ENCODE results near the gene COL5A1.

COL5A1 gene

DNA sequence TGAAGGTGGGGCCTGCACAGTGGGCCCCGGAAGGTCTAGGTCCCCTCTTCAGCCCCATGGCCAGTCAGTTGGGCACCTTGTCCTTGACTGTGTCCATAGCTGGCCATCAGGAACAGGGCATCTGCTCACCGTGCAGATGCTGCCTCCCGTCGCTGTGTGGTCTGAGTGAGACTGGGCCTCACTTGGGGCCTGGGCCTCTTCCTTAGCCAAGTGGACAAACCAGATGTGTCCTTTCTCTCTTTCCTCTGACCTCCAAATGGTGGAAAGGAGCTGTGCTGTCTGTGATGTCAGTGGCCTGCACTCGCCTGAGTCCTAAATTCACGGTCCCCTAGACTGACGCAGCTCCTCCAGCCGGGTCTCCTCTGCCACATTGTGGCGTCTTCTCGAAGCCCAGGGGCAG lies 114.5 kb downstream of the COL5A1 start:
- no peak for TF ChIP-seq RARB (CRISPR knock-in tag; IDR thresholded peaks at IDR 0.05)
- TF ChIP-seq CSDC2 (CRISPR knock-in tag; IDR thresholded peaks at IDR 0.05): no peak
- TF ChIP-seq, protein P1, sequence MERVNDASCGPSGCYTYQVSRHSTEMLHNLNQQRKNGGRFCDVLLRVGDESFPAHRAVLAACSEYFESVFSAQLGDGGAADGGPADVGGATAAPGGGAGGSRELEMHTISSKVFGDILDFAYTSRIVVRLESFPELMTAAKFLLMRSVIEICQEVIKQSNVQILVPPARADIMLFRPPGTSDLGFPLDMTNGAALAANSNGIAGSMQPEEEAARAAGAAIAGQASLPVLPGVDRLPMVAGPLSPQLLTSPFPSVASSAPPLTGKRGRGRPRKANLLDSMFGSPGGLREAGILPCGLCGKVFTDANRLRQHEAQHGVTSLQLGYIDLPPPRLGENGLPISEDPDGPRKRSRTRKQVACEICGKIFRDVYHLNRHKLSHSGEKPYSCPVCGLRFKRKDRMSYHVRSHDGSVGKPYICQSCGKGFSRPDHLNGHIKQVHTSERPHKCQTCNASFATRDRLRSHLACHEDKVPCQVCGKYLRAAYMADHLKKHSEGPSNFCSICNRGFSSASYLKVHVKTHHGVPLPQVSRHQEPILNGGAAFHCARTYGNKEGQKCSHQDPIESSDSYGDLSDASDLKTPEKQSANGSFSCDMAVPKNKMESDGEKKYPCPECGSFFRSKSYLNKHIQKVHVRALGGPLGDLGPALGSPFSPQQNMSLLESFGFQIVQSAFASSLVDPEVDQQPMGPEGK (CRISPR knock-in tag; IDR thresholded peaks at IDR 0.05; ENCODE audit: borderline replicate concordance): no peak
- TF ChIP-seq OSR1 (CRISPR knock-in tag; IDR thresholded peaks at IDR 0.05): no peak
- no peak for TF ChIP-seq ISL1 (CRISPR knock-in tag; IDR thresholded peaks at IDR 0.05)
- TF ChIP-seq TOX (CRISPR knock-in tag; IDR thresholded peaks at IDR 0.05; ENCODE audit: borderline replicate concordance): no peak
- no peak for TF ChIP-seq BACH2 (CRISPR knock-in tag; IDR thresholded peaks at IDR 0.05; ENCODE audit: borderline replicate concordance)
- TF ChIP-seq ARNTL (CRISPR knock-in tag; IDR thresholded peaks at IDR 0.05; ENCODE audit: borderline replicate concordance, low read depth): no peak
- TF ChIP-seq, protein P2, sequence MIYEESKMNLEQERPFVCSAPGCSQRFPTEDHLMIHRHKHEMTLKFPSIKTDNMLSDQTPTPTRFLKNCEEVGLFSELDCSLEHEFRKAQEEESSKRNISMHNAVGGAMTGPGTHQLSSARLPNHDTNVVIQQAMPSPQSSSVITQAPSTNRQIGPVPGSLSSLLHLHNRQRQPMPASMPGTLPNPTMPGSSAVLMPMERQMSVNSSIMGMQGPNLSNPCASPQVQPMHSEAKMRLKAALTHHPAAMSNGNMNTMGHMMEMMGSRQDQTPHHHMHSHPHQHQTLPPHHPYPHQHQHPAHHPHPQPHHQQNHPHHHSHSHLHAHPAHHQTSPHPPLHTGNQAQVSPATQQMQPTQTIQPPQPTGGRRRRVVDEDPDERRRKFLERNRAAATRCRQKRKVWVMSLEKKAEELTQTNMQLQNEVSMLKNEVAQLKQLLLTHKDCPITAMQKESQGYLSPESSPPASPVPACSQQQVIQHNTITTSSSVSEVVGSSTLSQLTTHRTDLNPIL (CRISPR knock-in tag; IDR thresholded peaks at IDR 0.05; ENCODE audit: low read depth): no peak
- no peak for TF ChIP-seq SNAI2 (CRISPR knock-in tag; IDR thresholded peaks at IDR 0.05)
- TF ChIP-seq ZNF70 (CRISPR knock-in tag; IDR thresholded peaks at IDR 0.05): no peak
- TF ChIP-seq, protein P3, sequence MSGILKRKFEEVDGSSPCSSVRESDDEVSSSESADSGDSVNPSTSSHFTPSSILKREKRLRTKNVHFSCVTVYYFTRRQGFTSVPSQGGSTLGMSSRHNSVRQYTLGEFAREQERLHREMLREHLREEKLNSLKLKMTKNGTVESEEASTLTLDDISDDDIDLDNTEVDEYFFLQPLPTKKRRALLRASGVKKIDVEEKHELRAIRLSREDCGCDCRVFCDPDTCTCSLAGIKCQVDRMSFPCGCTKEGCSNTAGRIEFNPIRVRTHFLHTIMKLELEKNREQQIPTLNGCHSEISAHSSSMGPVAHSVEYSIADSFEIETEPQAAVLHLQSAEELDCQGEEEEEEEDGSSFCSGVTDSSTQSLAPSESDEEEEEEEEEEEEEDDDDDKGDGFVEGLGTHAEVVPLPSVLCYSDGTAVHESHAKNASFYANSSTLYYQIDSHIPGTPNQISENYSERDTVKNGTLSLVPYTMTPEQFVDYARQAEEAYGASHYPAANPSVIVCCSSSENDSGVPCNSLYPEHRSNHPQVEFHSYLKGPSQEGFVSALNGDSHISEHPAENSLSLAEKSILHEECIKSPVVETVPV (CRISPR knock-in tag; IDR thresholded peaks at IDR 0.05): no peak
- TF ChIP-seq TCF4 (CRISPR knock-in tag; IDR thresholded peaks at IDR 0.05; ENCODE audit: borderline replicate concordance): no peak
- TF ChIP-seq ZFP3 (CRISPR knock-in tag; IDR thresholded peaks at IDR 0.05): no peak
- no peak for TF ChIP-seq PPARA (CRISPR knock-in tag; IDR thresholded peaks at IDR 0.05; ENCODE audit: borderline replicate concordance)
- TF ChIP-seq, protein P4, sequence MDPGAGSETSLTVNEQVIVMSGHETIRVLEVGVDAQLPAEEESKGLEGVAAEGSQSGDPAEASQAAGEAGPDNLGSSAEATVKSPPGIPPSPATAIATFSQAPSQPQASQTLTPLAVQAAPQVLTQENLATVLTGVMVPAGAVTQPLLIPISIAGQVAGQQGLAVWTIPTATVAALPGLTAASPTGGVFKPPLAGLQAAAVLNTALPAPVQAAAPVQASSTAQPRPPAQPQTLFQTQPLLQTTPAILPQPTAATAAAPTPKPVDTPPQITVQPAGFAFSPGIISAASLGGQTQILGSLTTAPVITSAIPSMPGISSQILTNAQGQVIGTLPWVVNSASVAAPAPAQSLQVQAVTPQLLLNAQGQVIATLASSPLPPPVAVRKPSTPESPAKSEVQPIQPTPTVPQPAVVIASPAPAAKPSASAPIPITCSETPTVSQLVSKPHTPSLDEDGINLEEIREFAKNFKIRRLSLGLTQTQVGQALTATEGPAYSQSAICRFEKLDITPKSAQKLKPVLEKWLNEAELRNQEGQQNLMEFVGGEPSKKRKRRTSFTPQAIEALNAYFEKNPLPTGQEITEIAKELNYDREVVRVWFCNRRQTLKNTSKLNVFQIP (CRISPR knock-in tag; IDR thresholded peaks at IDR 0.05; ENCODE audit: borderline replicate concordance, low read depth): no peak
- TF ChIP-seq ZNF565 (CRISPR knock-in tag; conservative IDR thresholded peaks at IDR 0.05; ENCODE audit: low read depth): no peak
- no peak for TF ChIP-seq ESRRG (CRISPR knock-in tag; IDR thresholded peaks at IDR 0.05)
- TF ChIP-seq ZC3H10 (CRISPR knock-in tag; IDR thresholded peaks at IDR 0.05): no peak
- TF ChIP-seq, protein P5, sequence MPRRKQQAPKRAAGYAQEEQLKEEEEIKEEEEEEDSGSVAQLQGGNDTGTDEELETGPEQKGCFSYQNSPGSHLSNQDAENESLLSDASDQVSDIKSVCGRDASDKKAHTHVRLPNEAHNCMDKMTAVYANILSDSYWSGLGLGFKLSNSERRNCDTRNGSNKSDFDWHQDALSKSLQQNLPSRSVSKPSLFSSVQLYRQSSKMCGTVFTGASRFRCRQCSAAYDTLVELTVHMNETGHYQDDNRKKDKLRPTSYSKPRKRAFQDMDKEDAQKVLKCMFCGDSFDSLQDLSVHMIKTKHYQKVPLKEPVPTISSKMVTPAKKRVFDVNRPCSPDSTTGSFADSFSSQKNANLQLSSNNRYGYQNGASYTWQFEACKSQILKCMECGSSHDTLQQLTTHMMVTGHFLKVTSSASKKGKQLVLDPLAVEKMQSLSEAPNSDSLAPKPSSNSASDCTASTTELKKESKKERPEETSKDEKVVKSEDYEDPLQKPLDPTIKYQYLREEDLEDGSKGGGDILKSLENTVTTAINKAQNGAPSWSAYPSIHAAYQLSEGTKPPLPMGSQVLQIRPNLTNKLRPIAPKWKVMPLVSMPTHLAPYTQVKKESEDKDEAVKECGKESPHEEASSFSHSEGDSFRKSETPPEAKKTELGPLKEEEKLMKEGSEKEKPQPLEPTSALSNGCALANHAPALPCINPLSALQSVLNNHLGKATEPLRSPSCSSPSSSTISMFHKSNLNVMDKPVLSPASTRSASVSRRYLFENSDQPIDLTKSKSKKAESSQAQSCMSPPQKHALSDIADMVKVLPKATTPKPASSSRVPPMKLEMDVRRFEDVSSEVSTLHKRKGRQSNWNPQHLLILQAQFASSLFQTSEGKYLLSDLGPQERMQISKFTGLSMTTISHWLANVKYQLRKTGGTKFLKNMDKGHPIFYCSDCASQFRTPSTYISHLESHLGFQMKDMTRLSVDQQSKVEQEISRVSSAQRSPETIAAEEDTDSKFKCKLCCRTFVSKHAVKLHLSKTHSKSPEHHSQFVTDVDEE (CRISPR knock-in tag; IDR thresholded peaks at IDR 0.05): no peak

DNA sequence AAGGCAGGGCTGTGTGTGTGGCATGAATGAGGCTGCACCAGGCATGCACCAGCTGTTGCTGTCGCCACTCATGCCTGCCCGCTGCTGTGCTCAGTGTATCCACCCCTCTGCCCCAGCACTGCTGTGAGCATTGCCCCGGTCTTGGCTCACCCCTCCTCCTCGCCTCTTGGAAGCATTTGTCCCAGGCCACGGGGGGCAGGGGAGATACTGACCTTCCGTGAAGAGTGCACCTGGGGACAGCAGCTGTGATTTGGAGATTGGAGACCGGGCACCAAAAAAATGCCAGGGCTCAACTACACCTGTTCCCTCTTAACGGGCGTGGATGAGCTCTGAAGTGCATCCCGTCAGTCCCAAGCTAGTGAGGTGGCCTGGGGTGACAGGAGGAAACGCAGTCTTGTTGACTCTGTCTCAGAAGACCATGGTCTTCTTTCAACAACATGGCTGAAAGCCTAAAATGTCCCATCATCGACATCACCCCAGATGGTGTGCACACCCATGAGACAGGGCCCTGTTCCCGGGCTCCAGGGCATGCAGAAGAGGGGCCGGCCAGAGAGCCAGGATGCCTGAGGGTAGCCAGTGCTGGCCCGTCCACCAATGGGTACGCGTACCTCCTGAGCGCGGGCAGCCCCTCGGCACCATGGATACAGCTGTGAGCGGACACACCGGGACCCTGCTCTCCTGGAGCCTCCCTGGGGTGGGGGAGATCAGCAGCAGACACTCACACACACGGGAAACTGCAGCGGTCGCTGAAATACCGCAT lies 115.8 kb downstream of the COL5A1 start:
- no peak; the same call in 1 of the 3 replicates for ATAC-seq
- TF ChIP-seq, protein P5 (CRISPR knock-in tag; IDR thresholded peaks at IDR 0.05): no peak
- TF ChIP-seq ESRRG (CRISPR knock-in tag; IDR thresholded peaks at IDR 0.05): no peak
- TF ChIP-seq, protein P1 (CRISPR knock-in tag; IDR thresholded peaks at IDR 0.05; ENCODE audit: borderline replicate concordance): no peak

More for the DNA sequence above, 114.5 kb downstream of the COL5A1 start:
- no peak for ATAC-seq

Data from SK-N-SH treated with all-trans-retinoic acid at 6 μM for 48 hours (cell line).